AG09309 (cell line): ENCODE measurements around the gene CENPX.

Experiments
- DNase-seq: peaks from one replicate; pipeline ENCODE4 v3.0.0-alpha.2; 2010; ENCODE audit warnings: low read depth
- H3K4me3 ChIP-seq: 2 replicates; pipeline ENCODE4 v1.5.1; 2011; ENCODE audit warnings: mild to moderate bottlenecking, low read depth, low read length, moderate library complexity; ENCODE audit not compliant: control insufficient read depth
- TF ChIP-seq, protein P1 (sequence below): IDR thresholded peaks from 2 replicates; pipeline ENCODE4 v1.5.1; 2011; ENCODE audit warnings: mild to moderate bottlenecking, low read depth, low read length, inconsistent platforms; ENCODE audit not compliant: insufficient read depth, control insufficient read depth; ENCODE audit errors: missing control alignments

The CENPX gene

DNA sequence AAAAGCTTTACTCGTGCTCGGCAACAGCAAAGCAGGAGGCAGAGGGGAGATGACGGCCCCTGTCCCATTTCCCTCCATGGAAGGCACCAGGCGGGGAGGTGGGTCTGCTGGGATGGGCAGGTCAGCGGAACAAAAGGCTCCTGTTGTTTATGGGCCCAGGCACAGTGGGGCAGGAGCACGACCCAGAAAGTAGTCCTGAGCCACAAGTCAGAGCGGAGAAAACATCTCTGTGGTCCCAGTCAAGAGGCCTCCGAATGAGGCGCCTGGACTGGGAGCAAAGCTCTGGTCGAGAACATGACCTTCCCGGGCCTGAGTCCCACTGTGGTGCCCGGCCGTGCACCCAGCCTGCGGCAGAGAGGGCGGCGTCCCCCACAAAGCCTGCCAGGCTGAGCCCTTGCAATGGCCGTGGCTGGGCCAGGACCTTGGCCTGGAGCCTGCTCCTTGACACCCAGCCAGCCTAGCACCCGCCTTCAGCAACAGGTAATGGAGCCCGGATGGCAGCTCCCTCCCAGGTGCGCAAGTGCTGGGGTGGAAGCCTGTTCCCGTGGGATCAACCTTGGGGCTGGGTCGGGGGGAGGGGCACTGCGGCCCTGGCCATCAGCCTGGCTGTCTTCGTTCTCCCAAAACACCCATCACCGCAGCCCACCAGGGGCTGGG lies 25.4 kb upstream of the CENPX start:
- H3K4me3 ChIP-seq = no peak overlapping the region
- TF ChIP-seq, protein P1, sequence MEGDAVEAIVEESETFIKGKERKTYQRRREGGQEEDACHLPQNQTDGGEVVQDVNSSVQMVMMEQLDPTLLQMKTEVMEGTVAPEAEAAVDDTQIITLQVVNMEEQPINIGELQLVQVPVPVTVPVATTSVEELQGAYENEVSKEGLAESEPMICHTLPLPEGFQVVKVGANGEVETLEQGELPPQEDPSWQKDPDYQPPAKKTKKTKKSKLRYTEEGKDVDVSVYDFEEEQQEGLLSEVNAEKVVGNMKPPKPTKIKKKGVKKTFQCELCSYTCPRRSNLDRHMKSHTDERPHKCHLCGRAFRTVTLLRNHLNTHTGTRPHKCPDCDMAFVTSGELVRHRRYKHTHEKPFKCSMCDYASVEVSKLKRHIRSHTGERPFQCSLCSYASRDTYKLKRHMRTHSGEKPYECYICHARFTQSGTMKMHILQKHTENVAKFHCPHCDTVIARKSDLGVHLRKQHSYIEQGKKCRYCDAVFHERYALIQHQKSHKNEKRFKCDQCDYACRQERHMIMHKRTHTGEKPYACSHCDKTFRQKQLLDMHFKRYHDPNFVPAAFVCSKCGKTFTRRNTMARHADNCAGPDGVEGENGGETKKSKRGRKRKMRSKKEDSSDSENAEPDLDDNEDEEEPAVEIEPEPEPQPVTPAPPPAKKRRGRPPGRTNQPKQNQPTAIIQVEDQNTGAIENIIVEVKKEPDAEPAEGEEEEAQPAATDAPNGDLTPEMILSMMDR = no peak
- DNase-seq = no peak

DNA sequence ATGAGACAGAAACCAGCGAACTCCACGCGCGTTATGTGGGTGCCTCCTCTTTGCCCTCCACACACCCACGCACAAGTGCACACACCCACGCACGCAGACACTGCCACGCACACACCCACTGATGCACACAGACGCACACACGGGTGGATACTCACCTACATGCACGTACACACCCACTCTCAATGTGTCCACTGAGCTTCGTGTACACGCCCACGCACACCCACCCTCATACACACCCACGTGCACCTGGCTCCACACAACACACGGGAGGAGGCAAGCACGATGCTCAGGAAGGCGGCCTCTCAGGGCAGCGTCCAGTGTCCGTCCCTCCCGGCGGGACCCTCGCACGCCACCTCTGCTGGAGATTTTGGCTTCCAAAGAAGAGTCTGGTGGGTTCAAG lies 24.7 kb upstream of the CENPX start:
- TF ChIP-seq, protein P1 = no peak
- DNase-seq = no peak
- no peak overlapping the region for H3K4me3 ChIP-seq

DNA sequence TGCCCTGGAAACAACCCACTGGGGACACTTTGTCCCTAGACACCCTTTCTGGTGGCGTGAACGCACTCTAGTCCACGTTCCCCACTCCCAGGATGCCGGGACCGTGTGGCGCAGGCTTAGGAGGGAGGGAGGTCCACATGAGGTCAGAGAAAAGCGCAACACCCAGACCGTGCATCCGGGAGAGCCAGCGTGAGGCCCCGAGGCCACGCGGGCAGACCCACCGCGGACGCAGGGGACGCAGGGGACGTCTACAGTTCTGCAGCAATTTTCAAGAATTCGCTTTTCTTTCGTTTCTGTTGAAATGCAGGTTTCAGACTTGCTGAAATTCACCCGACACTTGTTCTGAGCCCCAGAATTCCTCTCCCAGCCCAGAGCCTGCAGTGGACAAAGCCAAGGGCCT lies 24.2 kb upstream of the CENPX start:
- no peak for DNase-seq
- H3K4me3 ChIP-seq = no peak overlapping the region
- TF ChIP-seq, protein P1 = no peak

DNA sequence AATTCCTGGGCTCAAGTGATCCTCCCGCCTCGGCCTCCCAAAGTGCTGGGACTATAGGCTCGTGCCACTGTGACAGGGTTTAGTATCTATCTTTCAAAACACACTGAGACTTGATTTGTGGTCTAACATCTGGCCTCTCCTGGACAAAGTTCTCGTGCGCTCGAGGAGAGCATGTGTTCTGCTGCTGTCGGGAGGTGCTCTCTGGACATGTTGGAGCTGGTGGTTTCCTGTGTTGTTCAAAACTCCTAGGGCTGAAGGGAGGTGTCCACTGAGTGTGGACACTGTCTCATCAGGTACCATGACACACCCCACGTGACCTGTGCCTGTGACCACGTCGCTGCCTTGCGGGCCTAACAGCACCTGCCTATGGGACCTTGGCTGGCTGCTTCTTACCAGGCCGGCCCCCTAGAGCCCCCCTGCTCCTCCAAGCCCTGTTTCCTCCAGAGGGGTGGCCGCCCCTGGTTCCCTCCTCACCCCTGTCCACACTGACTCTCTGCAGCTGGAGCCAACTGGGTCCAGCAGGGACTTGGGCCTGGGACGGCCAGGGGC lies 23.3 kb upstream of the CENPX start:
- H3K4me3 ChIP-seq = no peak overlapping the region
- no peak for DNase-seq
- TF ChIP-seq, protein P1 = no peak

DNA sequence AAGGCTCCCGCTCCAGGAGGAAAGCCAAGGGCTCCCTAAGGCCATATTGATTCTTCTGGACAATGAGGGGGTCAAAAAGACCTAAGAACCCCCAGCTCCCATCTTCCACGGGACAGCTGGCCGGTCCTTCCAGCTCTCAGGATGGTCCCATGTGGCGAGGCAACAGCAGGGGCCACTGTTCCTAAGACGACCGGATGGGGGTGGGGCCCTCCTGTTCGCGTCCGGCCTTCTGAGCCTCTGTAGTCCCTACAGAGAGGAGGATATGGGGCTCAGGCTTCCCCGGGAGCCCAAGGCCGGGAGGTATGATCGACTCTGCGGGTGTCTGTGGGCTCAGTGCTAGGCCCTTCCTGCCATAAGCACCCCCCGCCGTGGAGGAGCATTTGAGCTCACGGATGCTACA lies 20.8 kb upstream of the CENPX start:
- no peak overlapping the region for H3K4me3 ChIP-seq
- TF ChIP-seq, protein P1 = no peak
- no peak for DNase-seq

DNA sequence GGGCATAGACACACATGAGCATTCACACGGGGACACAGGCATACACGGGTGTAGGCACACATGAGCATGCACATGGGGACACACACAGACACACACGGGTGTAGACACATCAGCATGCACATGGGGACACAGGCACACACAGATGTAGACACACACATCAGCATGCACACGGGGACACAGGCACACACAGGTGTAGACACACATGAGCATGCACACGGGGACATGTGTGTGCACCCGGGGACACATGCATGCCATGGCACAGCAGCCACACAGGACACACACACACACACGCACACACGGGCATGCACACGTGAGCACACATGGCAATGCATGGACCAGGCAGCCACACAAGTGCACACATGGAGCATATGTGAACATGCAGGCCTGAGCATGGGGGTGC lies 20.0 kb upstream of the CENPX start:
- no peak for DNase-seq
- H3K4me3 ChIP-seq = no peak overlapping the region
- TF ChIP-seq, protein P1 = no peak

DNA sequence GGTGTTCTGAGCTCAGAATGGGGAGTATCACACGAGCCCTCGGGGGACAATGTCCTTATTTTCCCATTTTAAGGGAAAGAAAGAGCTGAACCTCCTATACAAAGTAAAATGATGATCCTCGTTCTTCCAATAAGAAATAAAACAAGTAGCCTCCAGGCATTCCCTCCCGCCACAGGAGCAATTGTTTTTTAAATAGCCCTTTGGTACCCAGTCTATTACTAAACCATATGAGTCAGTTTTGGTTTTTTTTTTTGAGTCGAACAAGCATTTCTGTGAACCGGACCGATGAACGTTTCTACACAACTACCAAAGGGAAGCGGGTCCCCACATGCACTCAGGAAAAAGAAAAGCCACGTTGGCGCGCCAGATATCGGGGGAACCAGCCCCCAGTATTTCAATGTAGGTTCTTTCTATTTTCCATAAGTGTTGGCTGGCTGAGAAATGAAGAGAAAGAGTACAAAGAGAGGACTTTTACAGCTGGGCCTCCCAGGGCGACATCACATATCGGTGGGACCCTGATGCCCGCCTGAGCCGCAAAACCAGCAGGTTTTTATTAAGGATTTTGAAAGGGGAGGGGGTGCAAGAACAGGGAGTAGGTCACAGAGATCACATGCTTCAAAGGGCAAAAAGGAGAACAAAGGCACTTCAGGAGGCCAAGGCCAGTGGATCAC lies 18.6 kb upstream of the CENPX start:
- TF ChIP-seq, protein P1 = no peak
- no peak overlapping the region for H3K4me3 ChIP-seq
- DNase-seq = no peak
